KMS-11 (cell line): ENCODE data around the gene ATAT1.
"Not testable (repeated sequence)": the region's sequence is repeated elsewhere in the genome, so short reads cannot be mapped to it uniquely, and the experiment has no call there.

Experiments used
- H2AFZ ChIP-seq: fragments of 200-600 bp; sonication (generic); 2 replicates; pipeline ENCODE4 v1.6.1; 2016; ENCODE audit warnings: antibody characterized with exemption, mixed run types, low read depth
- H3K27ac ChIP-seq: fragments of 200-600 bp; sonication (generic); 2 replicates; pipeline ENCODE4 v1.6.1; 2016; ENCODE audit warnings: mild to moderate bottlenecking, mixed run types
- H3K27me3 ChIP-seq: fragments of 200-600 bp; sonication (generic); 2 replicates; pipeline ENCODE4 v1.6.1; 2017; ENCODE audit warnings: mild to moderate bottlenecking, low read depth, mixed run types, moderate library complexity; ENCODE audit not compliant: insufficient read depth
- H3K36me3 ChIP-seq: fragments of 200-600 bp; sonication (generic); 2 replicates; pipeline ENCODE4 v1.6.1; 2017; ENCODE audit warnings: mild to moderate bottlenecking, mixed run types; ENCODE audit not compliant: insufficient read depth
- H3K4me1 ChIP-seq: fragments of 200-600 bp; sonication (generic); 2 replicates; pipeline ENCODE4 v1.6.1; 2016; ENCODE audit warnings: mild to moderate bottlenecking, low read depth, mixed run types; ENCODE audit not compliant: poor library complexity, severe bottlenecking
- H3K4me2 ChIP-seq: fragments of 200-600 bp; sonication (generic); 2 replicates; pipeline ENCODE4 v1.7.0; 2016; ENCODE audit warnings: mild to moderate bottlenecking, mixed run types
- H3K4me3 ChIP-seq: fragments of 200-600 bp; sonication (generic); IDR thresholded peaks from 2 replicates; pipeline ENCODE4 v1.6.1; 2017; ENCODE audit warnings: low read depth, low read length, mixed read lengths; ENCODE audit not compliant: insufficient read depth
- H3K79me2 ChIP-seq: fragments of 200-600 bp; sonication (generic); 2 replicates; pipeline ENCODE4 v1.6.1; 2016; ENCODE audit warnings: low read depth, mixed run types; ENCODE audit not compliant: insufficient read depth
- H3K9ac ChIP-seq: fragments of 200-600 bp; sonication (generic); 2 replicates; pipeline ENCODE4 v1.6.1; 2016; ENCODE audit warnings: mild to moderate bottlenecking, mixed run types
- H4K20me1 ChIP-seq: fragments of 200-600 bp; sonication (generic); 2 replicates; pipeline ENCODE4 v1.6.1; 2016; ENCODE audit warnings: mild to moderate bottlenecking, mixed run types; ENCODE audit not compliant: insufficient read depth
- TF ChIP-seq, protein P1 (sequence below): fragments of 200-600 bp; sonication (generic); conservative IDR thresholded peaks from 2 replicates; pipeline ENCODE4 v1.6.1; 2017; ENCODE audit warnings: low read depth, mild to moderate bottlenecking, antibody characterized with exemption, low read length, moderate library complexity, mixed read lengths

The ATAT1 gene

GRCh38 chr6:30657454-30657853 is 30.8 kb downstream of the ATAT1 start:
- H2AFZ ChIP-seq: no peak overlapping the region
- no peak overlapping the region for H3K4me3 ChIP-seq
- H4K20me1 ChIP-seq: no peaks in the 10 kb centered on the region
- TF ChIP-seq, protein P1, sequence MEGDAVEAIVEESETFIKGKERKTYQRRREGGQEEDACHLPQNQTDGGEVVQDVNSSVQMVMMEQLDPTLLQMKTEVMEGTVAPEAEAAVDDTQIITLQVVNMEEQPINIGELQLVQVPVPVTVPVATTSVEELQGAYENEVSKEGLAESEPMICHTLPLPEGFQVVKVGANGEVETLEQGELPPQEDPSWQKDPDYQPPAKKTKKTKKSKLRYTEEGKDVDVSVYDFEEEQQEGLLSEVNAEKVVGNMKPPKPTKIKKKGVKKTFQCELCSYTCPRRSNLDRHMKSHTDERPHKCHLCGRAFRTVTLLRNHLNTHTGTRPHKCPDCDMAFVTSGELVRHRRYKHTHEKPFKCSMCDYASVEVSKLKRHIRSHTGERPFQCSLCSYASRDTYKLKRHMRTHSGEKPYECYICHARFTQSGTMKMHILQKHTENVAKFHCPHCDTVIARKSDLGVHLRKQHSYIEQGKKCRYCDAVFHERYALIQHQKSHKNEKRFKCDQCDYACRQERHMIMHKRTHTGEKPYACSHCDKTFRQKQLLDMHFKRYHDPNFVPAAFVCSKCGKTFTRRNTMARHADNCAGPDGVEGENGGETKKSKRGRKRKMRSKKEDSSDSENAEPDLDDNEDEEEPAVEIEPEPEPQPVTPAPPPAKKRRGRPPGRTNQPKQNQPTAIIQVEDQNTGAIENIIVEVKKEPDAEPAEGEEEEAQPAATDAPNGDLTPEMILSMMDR: no peak
- H3K4me2 ChIP-seq: no peak overlapping the region
- no peaks in the 10 kb centered on the region for H3K79me2 ChIP-seq
- no peaks in the 10 kb centered on the region; the same call in 1 of the 2 replicates for H3K36me3 ChIP-seq
- no peak overlapping the region for H3K9ac ChIP-seq
- no peak overlapping the region; the same call in 1 of the 2 replicates for H3K27ac ChIP-seq
- H3K4me1 ChIP-seq: no peaks in the 10 kb centered on the region
- no peaks in the 10 kb centered on the region for H3K27me3 ChIP-seq

- not testable (repeated sequence) for H3K4me2 ChIP-seq, H3K27me3 ChIP-seq, H3K27ac ChIP-seq, H3K79me2 ChIP-seq, H3K36me3 ChIP-seq, H4K20me1 ChIP-seq, H3K4me3 ChIP-seq, H3K4me1 ChIP-seq, H2AFZ ChIP-seq, H3K9ac ChIP-seq
Observed at GRCh38 chr6:30657922-30658321, 31.2 kb downstream of the ATAT1 start.

DNA sequence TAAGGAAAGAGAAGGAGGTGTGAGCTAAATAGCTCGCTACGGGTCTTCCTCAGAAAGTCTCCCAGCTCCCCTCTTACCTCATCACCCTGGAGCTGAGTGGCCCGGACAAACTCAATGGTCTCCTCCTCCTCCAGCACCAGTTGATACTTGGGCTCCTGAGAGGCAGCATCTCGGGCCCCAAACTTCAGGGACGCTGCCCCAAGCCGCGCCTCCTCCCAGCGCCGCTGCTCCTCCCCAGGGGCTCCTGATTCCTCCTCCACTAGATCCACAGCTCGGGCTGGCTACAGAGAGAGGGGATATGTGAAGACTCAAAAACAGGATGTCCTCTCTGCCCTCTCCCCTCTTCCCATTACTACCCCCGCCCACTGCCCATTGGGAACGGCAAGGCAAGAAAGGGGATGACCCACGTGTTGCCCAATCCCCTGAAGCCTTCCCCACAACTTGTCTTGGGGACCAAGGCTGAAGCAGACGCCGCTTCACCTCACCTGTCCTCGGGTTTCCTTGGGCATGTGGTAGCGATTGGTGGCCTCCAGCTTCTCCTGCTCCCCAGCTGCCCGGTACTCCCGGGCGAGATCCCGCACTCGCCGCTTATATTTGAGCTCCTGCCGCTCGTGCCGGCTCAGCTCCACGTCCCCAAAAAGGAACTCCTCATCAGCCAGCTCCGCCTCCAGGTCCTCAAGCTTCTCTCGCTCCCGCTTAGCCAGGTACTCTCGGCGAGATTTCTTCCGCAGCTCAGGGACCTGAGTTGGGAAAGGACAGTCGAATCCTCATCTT is 38.5 kb downstream of the ATAT1 start:
- H3K79me2 ChIP-seq: no peaks in the 10 kb centered on the region
- no peaks in the 10 kb centered on the region for H3K4me1 ChIP-seq
- H3K27ac ChIP-seq: no peak overlapping the region
- no peak overlapping the region for H3K4me2 ChIP-seq
- H3K4me3 ChIP-seq: no peak overlapping the region
- H3K9ac ChIP-seq: no peak overlapping the region
- H3K27me3 ChIP-seq: no peaks in the 10 kb centered on the region
- no peaks in the 10 kb centered on the region for H4K20me1 ChIP-seq
- H3K36me3 ChIP-seq: no peaks in the 10 kb centered on the region; the same call in 1 of the 2 replicates
- TF ChIP-seq, protein P1: no peak
- no peak overlapping the region for H2AFZ ChIP-seq

DNA sequence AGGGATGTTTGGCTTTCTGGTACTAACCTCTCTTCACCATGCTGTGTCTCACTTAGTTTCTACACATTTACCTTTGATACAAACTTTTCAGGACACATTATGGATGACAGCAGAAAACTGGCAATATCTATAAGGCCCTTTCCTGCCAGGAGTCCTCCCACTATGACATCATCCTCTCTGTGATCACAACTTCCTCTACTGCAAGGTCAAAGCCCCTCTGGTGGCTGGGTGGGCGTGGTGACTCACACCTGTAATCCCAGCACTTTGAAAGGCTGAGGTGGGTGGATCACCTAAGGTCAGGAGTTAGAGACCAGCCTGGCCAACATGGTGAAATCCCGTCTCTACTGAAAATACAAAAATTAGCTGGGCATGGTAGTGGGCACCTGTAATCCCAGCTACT is 39.6 kb downstream of the ATAT1 start:
- not testable (repeated sequence) for H4K20me1 ChIP-seq, H2AFZ ChIP-seq, H3K79me2 ChIP-seq, H3K36me3 ChIP-seq, H3K4me1 ChIP-seq, H3K4me2 ChIP-seq, H3K27ac ChIP-seq, H3K4me3 ChIP-seq, H3K27me3 ChIP-seq, H3K9ac ChIP-seq

DNA sequence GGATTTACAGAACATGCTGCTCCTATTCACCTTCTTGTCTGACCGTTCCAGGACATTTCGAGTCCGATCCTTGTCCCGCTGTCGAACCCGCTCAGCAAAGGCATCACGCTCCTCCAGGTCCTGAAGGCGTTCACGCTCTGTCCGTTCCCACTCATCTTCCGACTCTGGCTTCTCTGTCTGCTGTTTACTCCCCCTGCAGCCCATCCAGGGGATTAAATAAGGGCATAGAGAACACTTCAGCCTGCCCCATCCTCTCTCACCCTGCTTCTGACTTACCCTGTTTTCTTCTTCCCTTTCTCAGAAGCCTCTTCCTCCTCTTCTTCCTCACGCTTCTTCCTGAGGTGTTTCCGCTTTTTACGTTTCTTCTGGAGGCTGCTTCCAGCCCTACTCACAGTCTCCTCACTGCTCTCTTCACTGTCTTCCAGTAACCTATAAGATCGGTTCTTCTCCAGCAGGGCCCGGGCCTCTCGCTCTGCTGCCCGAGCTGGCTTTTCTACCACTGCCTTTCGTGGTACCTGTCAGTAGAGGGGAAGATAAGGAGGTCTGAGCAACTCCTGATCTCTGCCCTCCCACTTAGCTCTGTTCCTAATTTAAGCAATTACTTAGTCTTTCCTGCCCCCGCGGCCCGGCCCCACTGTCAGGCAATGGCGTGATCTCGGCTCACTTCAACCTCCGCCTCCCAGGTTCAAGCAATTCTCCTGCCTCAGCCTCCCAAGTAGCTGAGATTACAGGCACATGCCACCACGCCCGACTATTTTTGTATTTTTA is 44.3 kb downstream of the ATAT1 start:
- Histone ChIP-seq H3K9ac (no peak overlapping the region), H2AFZ (no peak overlapping the region), H3K4me2 (peak overlapping the region; percentile 55; the same call in 1 of the 2 replicates), H3K79me2 (peaks cover 17% of the 10 kb centered on the region; the same call in 1 of the 2 replicates), H3K27ac (no peak overlapping the region), H3K4me3 (no peak overlapping the region), H3K4me1 (peaks cover 16% of the 10 kb centered on the region), H3K36me3 (no peaks in the 10 kb centered on the region), H4K20me1 (no peaks in the 10 kb centered on the region), H3K27me3 (no peaks in the 10 kb centered on the region)
- TF ChIP-seq, protein P1: peak; percentile 38; the same call in 1 of the 2 replicates
